H1 (cell line): ENCODE data around the gene FGD5. TPM values are rescaled to one million over a fixed set of nuclear protein-coding genes. Genes with fewer than 3 reads are reported as not detected.
A peak's percentile ranks its signal among the peaks of the same experiment; 100 is the strongest.

Experiments
- CTCF ChIA-PET: fragments of 300-600 bp; sonication (Branson Sonifier 250); formaldehyde crosslinking; loops from one replicate; lab custom pipeline; 2021; ENCODE audit not compliant: partially characterized antibody; lab: Charles Lee
- POLR2A ChIA-PET: fragments of 300-600 bp; sonication (Branson Sonifier 250); formaldehyde crosslinking; loops from one replicate; lab custom pipeline; 2021; ENCODE audit warnings: inconsistent platforms; ENCODE audit not compliant: partially characterized antibody; lab: Charles Lee
- DNase-seq, 2 experiments: peaks; one replicate each; pipeline versions ENCODE4 v3.0.0 to v3.0.0-alpha.2; 2010 to 2022; ENCODE audit warnings: low spot score in 2 of 2, low read depth in 1 of 2, mixed read lengths in 1 of 2
- FAIRE-seq: peaks from 2 replicates; lab custom pipeline; 2011; peaks lifted over from hg19 to GRCh38; lab: Jason Lieb, UNC
- H2AFZ ChIP-seq: 2 replicates; pipeline ENCODE4 v1.8.1; 2012; ENCODE audit warnings: low read length, inconsistent platforms
- H2AK5ac ChIP-seq: 2 replicates; pipeline ENCODE4 v1.6.1; 2013; ENCODE audit warnings: low read depth, low read length
- H2BK120ac ChIP-seq: replicated peaks from 2 replicates; pipeline ENCODE3; 2013; ENCODE audit warnings: low read depth, low read length, inconsistent platforms
- H2BK12ac ChIP-seq: 2 replicates; pipeline ENCODE4 v1.6.1; 2013; ENCODE audit warnings: low read depth, low read length
- H2BK15ac ChIP-seq: 2 replicates; pipeline ENCODE4 v1.6.1; 2013; ENCODE audit warnings: low read length
- H2BK20ac ChIP-seq: 2 replicates; pipeline ENCODE4 v1.6.1; 2013; ENCODE audit warnings: low read length
- H2BK5ac ChIP-seq: 2 replicates; pipeline ENCODE4 v1.6.1; 2013; ENCODE audit warnings: low read depth, low read length
- H3K14ac ChIP-seq: 2 replicates; pipeline ENCODE4 v1.6.1; 2013; ENCODE audit warnings: inconsistent platforms; ENCODE audit not compliant: insufficient read length
- H3K18ac ChIP-seq: 2 replicates; pipeline ENCODE4 v1.6.1; 2013; ENCODE audit warnings: low read length; ENCODE audit errors: extremely low read depth
- H3K23ac ChIP-seq: 2 replicates; pipeline ENCODE4 v1.6.1; 2013; ENCODE audit warnings: inconsistent platforms; ENCODE audit not compliant: insufficient read length
- H3K23me2 ChIP-seq: 2 replicates; pipeline ENCODE4 v1.6.1; 2013; ENCODE audit warnings: low read depth, low read length
- H3K27ac ChIP-seq: 2 replicates; pipeline ENCODE4 v1.6.1; 2011; ENCODE audit warnings: low read depth, low read length, inconsistent platforms
- H3K27me3 ChIP-seq, 4 experiments: replicated peaks in 1 of 4; 1 replicate in 1 of 4; 2 replicates in 3 of 4; pipeline versions ENCODE4 v1.6.1 to v1.8.1; 2011 to 2013; ENCODE audit warnings: low read length in 3 of 4, mild to moderate bottlenecking in 3 of 4, inconsistent platforms in 2 of 4, mixed read lengths in 2 of 4, moderate library complexity in 1 of 4; ENCODE audit not compliant: control insufficient read depth in 3 of 4, insufficient read depth in 3 of 4; ENCODE audit errors: extremely low read depth in 1 of 4
- H3K36me3 ChIP-seq, 4 experiments: 2 replicates each; pipeline versions ENCODE4 v1.6.1 to v1.8.1; 2011 to 2013; ENCODE audit warnings: mild to moderate bottlenecking in 4 of 4, low read length in 3 of 4, moderate library complexity in 2 of 4, control low read depth in 1 of 4, inconsistent platforms in 1 of 4; ENCODE audit not compliant: insufficient read depth in 4 of 4, control insufficient read depth in 2 of 4
- H3K4ac ChIP-seq: replicated peaks from 2 replicates; pipeline ENCODE3; 2013; ENCODE audit warnings: low read length, low read depth, mixed read lengths, inconsistent platforms; ENCODE audit not compliant: insufficient read length
- H3K4me1 ChIP-seq, 4 experiments: replicated peaks in 1 of 4; 1 replicate in 1 of 4; 2 replicates in 3 of 4; pipeline versions ENCODE4 v1.6.1 to v1.8.1; 2011 to 2013; ENCODE audit warnings: low read length in 3 of 4, inconsistent platforms in 2 of 4, mixed read lengths in 1 of 4; ENCODE audit not compliant: insufficient read depth in 4 of 4, control insufficient read depth in 3 of 4
- H3K4me2 ChIP-seq, 2 experiments: 2 replicates each; pipeline versions ENCODE4 v1.6.1 to v1.8.1; 2011 to 2013; ENCODE audit warnings: low read depth in 2 of 2, low read length in 2 of 2, control low read depth in 1 of 2, inconsistent platforms in 1 of 2, mild to moderate bottlenecking in 1 of 2; ENCODE audit not compliant: insufficient read depth in 1 of 2
- H3K4me3 ChIP-seq, 4 experiments: fragments of 200-600, 300-600 bp in 1 of 4; sonication (generic), shearing (Covaris generic), sonication (Bioruptor Twin) in 1 of 4; 2 replicates each; pipeline versions ENCODE4 v1.5.1 to v1.8.1; 2011 to 2016; ENCODE audit warnings: low read length in 4 of 4, low read depth in 3 of 4, control low read depth in 2 of 4, inconsistent platforms in 2 of 4, mild to moderate bottlenecking in 2 of 4, mixed read lengths in 1 of 4, moderate library complexity in 1 of 4; ENCODE audit not compliant: insufficient read depth in 2 of 4; ENCODE audit errors: extremely low read depth in 1 of 4
- H3K56ac ChIP-seq: replicated peaks from 2 replicates; pipeline ENCODE3; 2013; ENCODE audit warnings: low read depth, mild to moderate bottlenecking, mixed read lengths, low read length, inconsistent platforms; ENCODE audit not compliant: insufficient read length
- H3K79me1 ChIP-seq: 2 replicates; pipeline ENCODE4 v1.6.1; 2013; ENCODE audit warnings: low read depth, low read length, control low read depth
- H3K79me2 ChIP-seq, 2 experiments: 2 replicates each; pipeline versions ENCODE4 v1.6.1 to v1.8.1; 2012 to 2013; ENCODE audit warnings: low read length in 2 of 2, mild to moderate bottlenecking in 2 of 2, inconsistent platforms in 1 of 2; ENCODE audit not compliant: insufficient read depth in 2 of 2, control insufficient read depth in 1 of 2
- H3K9ac ChIP-seq, 4 experiments: replicated peaks in 1 of 4; 1 replicate in 1 of 4; 2 replicates in 3 of 4; pipeline versions ENCODE4 v1.6.1 to v1.8.1; 2011 to 2013; ENCODE audit warnings: low read depth in 3 of 4, low read length in 3 of 4, control low read depth in 2 of 4, mild to moderate bottlenecking in 2 of 4, moderate library complexity in 2 of 4, inconsistent platforms in 1 of 4; ENCODE audit errors: extremely low read depth in 1 of 4
- H3K9me3 ChIP-seq, 2 experiments: 2 replicates each; pipeline versions ENCODE4 v1.6.1 to v1.8.1; 2012 to 2013; ENCODE audit warnings: mild to moderate bottlenecking in 2 of 2, moderate library complexity in 2 of 2, control low read depth in 1 of 2, inconsistent platforms in 1 of 2, low read depth in 1 of 2, low read length in 1 of 2, mixed read lengths in 1 of 2; ENCODE audit not compliant: insufficient read depth in 2 of 2
- H4K20me1 ChIP-seq, 2 experiments: replicated peaks in 1 of 2; 2 replicates each; pipeline versions ENCODE3 to v1.8.1; 2011 to 2013; ENCODE audit warnings: inconsistent platforms in 2 of 2, low read length in 2 of 2, mild to moderate bottlenecking in 1 of 2; ENCODE audit not compliant: insufficient read depth in 2 of 2, control insufficient read depth in 1 of 2
- H4K5ac ChIP-seq: 2 replicates; pipeline ENCODE4 v1.6.1; 2013; ENCODE audit warnings: low read length, low read depth, mixed read lengths, inconsistent platforms; ENCODE audit not compliant: insufficient read length
- H4K8ac ChIP-seq: 2 replicates; pipeline ENCODE4 v1.8.0; 2013; ENCODE audit warnings: mild to moderate bottlenecking, moderate library complexity, low read length, inconsistent platforms; ENCODE audit not compliant: insufficient read depth; ENCODE audit errors: extremely low read depth
- H4K91ac ChIP-seq: replicated peaks from 2 replicates; pipeline ENCODE3; 2013; ENCODE audit warnings: low read length, mixed read lengths, inconsistent platforms; ENCODE audit not compliant: insufficient read length
- ASH2L ChIP-seq: fragments of 200-600, 300-600 bp; sonication (generic); IDR thresholded peaks from one replicate; pipeline ENCODE4 v1.7.1; 2017; ENCODE audit warnings: low read length
- ATF3 ChIP-seq: IDR thresholded peaks from 2 replicates; pipeline ENCODE4 v1.6.1; 2011; ENCODE audit warnings: low read depth, mild to moderate bottlenecking, low read length; ENCODE audit not compliant: insufficient read depth
- EGR1 ChIP-seq: IDR thresholded peaks from 2 replicates; pipeline ENCODE4 v1.6.1; 2011; ENCODE audit warnings: low read depth, low read length, borderline replicate concordance
- EP300 ChIP-seq, 2 experiments: IDR thresholded peaks; 1 replicate in 1 of 2; 2 replicates in 1 of 2; pipeline ENCODE4 v1.6.1; 2011 to 2012; ENCODE audit warnings: low read depth in 2 of 2, low read length in 2 of 2, mild to moderate bottlenecking in 2 of 2, borderline replicate concordance in 1 of 2, inconsistent platforms in 1 of 2, moderate library complexity in 1 of 2
- MAX ChIP-seq: IDR thresholded peaks from 2 replicates; pipeline ENCODE4 v1.6.1; 2012; ENCODE audit warnings: inconsistent platforms
- RAD21 ChIP-seq, 2 experiments: IDR thresholded peaks in 1 of 2; conservative IDR thresholded peaks in 1 of 2; 2 replicates each; pipeline ENCODE4 v1.6.1; 2011; ENCODE audit warnings: low read depth in 2 of 2, low read length in 2 of 2, improper control_type of control experiment in 1 of 2, inconsistent platforms in 1 of 2, mild to moderate bottlenecking in 1 of 2, moderate library complexity in 1 of 2
- TCF12 ChIP-seq: IDR thresholded peaks from 2 replicates; pipeline ENCODE4 v1.6.1; 2011; ENCODE audit warnings: low read depth, mild to moderate bottlenecking, low read length
- ZNF274 ChIP-seq: IDR thresholded peaks from 2 replicates; pipeline ENCODE4 v1.7.0; 2012; ENCODE audit warnings: low read length, borderline replicate concordance; ENCODE audit errors: extremely low read depth
- WGBS, 2 experiments: shearing (Covaris generic) in 1 of 2; methylation state at CpG; one replicate each; pipeline versions ENCODE4 v1.1.6 to v1.1.7; 2013 to 2015; ENCODE audit warnings: low lambda C conversion rate in 2 of 2, mixed read lengths in 2 of 2, inconsistent platforms in 1 of 2, low coverage in 1 of 2, missing lambda C conversion rate in 1 of 2; ENCODE audit not compliant: insufficient replicate concordance in 2 of 2, insufficient coverage in 1 of 2, insufficient read length in 1 of 2; ENCODE audit errors: extremely low coverage in 1 of 2, missing lambda C conversion rate in 1 of 2; 5-methylcytosine and 5-hydroxymethylcytosine counted together
- polyA plus RNA-seq, 7 experiments: library from polyadenylated mRNA; depleted of rRNA in 3 of 7; stranded (reverse) in 5 of 7; unstranded in 2 of 7; fragments of >200 nt in 5 of 7; fragments of 200-250 nt in 2 of 7; gene quantifications; 1 replicate in 5 of 7; 2 replicates in 1 of 7; 4 replicates in 1 of 7; pipeline versions ENCODE4 v1.2.1 to v1.2.3, GENCODE V29; 2011 to 2013; ENCODE audit warnings: missing spikeins in 2 of 7, mixed read lengths in 2 of 7
- total RNA-seq: library from RNA; stranded (reverse); fragmentation: NEBNext Ultra II Directional; extraction: Animal tissue kit (Norgen Biotek cat#: 25700); gene quantifications from 2 replicates; pipeline ENCODE4 v1.2.1, GENCODE V29; 2021

Gene FGD5
- total and polyA plus RNA-seq, 2 of the 8 experiments (the other 6 are each of a cell fraction or from before 2014, with no cell fraction given): 4.7 to 14.3 TPM

- Histone ChIP-seq H3K79me2 (no peaks in the 10 kb centered on the region), H3K56ac (no peak overlapping the region), H2BK12ac (peak overlapping the region; percentile 93), H3K4me3 (peak overlapping the region in 1 of 4 experiments; percentile 11; a peak in 1 of 8 replicates), H3K18ac (peak overlapping the region; percentile 60), H2BK5ac (peak overlapping the region; percentile 88; the same call in 1 of the 2 replicates), H3K36me3 (no peaks in the 10 kb centered on the region), H2BK20ac (peak overlapping the region; percentile 87; the same call in 1 of the 2 replicates), H3K23ac (no peak overlapping the region), H2BK15ac (peak overlapping the region; percentile 21), H3K4me1 (peaks cover 14 to 35% (median 22%) of the 10 kb centered on the region in 4 experiments), H4K8ac (peak overlapping the region; percentile 73; the same call in 1 of the 2 replicates), H3K4me2 (peak overlapping the region; percentile 36 to 37; a peak in 3 of 4 replicates), H3K27me3 (no peaks in the 10 kb centered on the region), H2AK5ac (peak overlapping the region; percentile 68; the same call in 1 of the 2 replicates), H3K27ac (0 out of 2 replicates have a peak overlapping the region, but pooled peaks have one; percentile 12), H3K9ac (peak overlapping the region in 1 of 4 experiments; percentile 7; a peak in 2 of 7 replicates), H2BK120ac (peak overlapping the region; percentile 71), H3K79me1 (no peaks in the 10 kb centered on the region; the same call in 1 of the 2 replicates), H4K5ac (peak overlapping the region; percentile 41), H3K4ac (no peak overlapping the region), H2AFZ (peak overlapping the region; percentile 56; the same call in 1 of the 2 replicates), H4K20me1 (no peaks in the 10 kb centered on the region), H3K14ac (no peak overlapping the region), H3K23me2 (no peaks in the 10 kb centered on the region; the same call in 1 of the 2 replicates), H3K9me3 (no peaks in the 10 kb centered on the region), H4K91ac (peak overlapping the region; percentile 82)
- WGBS, 2 experiments: 31% methylated on average over 13 of the region's 15 CpGs; no CpG with 5 or more reads in 1 of the 2 experiments
- peak; percentile 38 to 66 for DNase-seq
- POLR2A ChIA-PET: interaction anchor here (0.7 to 1.6 kb wide), 4 partner anchors 13 to 36 kb away, joined by 3 to 4 read pairs (median 3); no protein-coding TSS in a partner anchor
- no peak for FAIRE-seq
- CTCF ChIA-PET: interaction anchor here (0.7 to 10.3 kb wide), 18 partner anchors 9 to 176 kb away, joined by 3 to 109 read pairs (median 5); no protein-coding TSS in a partner anchor
- no peak for TF ChIP-seq ZNF274
- no peak for TF ChIP-seq ATF3
- TF ChIP-seq ASH2L: peak; percentile 61
- TF ChIP-seq EGR1: peak; percentile 46
- peak in 1 of 2 experiments; percentile 62; a peak in 1 of 3 replicates for TF ChIP-seq EP300 (IDR thresholded peaks at IDR 0.05; ENCODE audit: borderline replicate concordance in 1 of 2, low read depth in 2 of 2, low read length in 2 of 2)
- TF ChIP-seq RAD21 (IDR thresholded peaks at IDR 0.05 in 1 of 2, conservative IDR thresholded peaks at IDR 0.05 in 1 of 2; ENCODE audit: low read depth in 2 of 2, low read length in 2 of 2): peak in 1 of 2 experiments; percentile 17; a peak in 1 of 4 replicates
- no peak for TF ChIP-seq TCF12
- TF ChIP-seq MAX: peak; percentile 80
These were observed 29.1 kb downstream of the FGD5 start for GRCh38 chr3:14847613-14848541.
